RWPE1 (cell line): ENCODE results near the gene NACAD.

ENCODE experiments used
- CTCF ChIA-PET: fragments of 350-600 bp; sonication (Branson Sonifier 250); formaldehyde crosslinking; extraction: SDS; loops from one replicate; lab custom pipeline; 2021; lab: Yijun Ruan, JAX
- POLR2A ChIA-PET: fragments of 400-600 bp; formaldehyde crosslinking; extraction: SDS; loops from one replicate; lab custom pipeline; 2020; ENCODE audit warnings: antibody characterized with exemption; ENCODE audit not compliant: low non-redundant PET; lab: Yijun Ruan, JAX
- DNase-seq: peaks from one replicate; pipeline ENCODE4 v3.0.0; 2012; ENCODE audit warnings: low spot score
- H3K27ac ChIP-seq: fragments of 450-650 bp; 2 replicates; pipeline ENCODE4 v1.5.1; 2017
- TF ChIP-seq, protein P1 (sequence below): fragments of 450-650 bp; conservative IDR thresholded peaks from 2 replicates; pipeline ENCODE4 v1.5.1; 2017; ENCODE audit warnings: low read depth, mild to moderate bottlenecking

NACAD gene

DNA sequence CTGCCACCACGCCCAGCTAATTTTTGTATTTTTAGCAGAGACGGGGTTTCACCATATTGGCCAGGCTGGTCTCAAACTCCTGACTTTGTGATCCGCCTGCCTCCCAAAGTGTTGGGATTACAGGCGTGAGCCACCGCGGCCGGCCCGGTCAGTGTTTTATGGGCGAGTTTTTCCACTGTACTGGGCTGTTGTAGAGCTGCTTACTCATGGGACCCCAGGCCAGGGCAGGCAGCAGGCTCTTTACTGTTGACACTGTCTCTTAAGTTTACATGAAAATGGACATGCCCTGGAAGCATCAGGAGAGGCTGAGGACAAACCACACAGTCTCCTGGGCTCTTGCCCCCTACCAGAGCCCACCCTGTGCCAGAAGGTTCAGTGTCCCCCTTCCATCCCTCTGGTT lies 11.2 kb downstream of the NACAD start:
- H3K27ac ChIP-seq = peak overlapping the region; percentile 27
- CTCF ChIA-PET = no interaction called here
- POLR2A ChIA-PET = no interaction called here
- DNase-seq = no peak
- TF ChIP-seq, protein P1, sequence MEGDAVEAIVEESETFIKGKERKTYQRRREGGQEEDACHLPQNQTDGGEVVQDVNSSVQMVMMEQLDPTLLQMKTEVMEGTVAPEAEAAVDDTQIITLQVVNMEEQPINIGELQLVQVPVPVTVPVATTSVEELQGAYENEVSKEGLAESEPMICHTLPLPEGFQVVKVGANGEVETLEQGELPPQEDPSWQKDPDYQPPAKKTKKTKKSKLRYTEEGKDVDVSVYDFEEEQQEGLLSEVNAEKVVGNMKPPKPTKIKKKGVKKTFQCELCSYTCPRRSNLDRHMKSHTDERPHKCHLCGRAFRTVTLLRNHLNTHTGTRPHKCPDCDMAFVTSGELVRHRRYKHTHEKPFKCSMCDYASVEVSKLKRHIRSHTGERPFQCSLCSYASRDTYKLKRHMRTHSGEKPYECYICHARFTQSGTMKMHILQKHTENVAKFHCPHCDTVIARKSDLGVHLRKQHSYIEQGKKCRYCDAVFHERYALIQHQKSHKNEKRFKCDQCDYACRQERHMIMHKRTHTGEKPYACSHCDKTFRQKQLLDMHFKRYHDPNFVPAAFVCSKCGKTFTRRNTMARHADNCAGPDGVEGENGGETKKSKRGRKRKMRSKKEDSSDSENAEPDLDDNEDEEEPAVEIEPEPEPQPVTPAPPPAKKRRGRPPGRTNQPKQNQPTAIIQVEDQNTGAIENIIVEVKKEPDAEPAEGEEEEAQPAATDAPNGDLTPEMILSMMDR = no peak

DNA sequence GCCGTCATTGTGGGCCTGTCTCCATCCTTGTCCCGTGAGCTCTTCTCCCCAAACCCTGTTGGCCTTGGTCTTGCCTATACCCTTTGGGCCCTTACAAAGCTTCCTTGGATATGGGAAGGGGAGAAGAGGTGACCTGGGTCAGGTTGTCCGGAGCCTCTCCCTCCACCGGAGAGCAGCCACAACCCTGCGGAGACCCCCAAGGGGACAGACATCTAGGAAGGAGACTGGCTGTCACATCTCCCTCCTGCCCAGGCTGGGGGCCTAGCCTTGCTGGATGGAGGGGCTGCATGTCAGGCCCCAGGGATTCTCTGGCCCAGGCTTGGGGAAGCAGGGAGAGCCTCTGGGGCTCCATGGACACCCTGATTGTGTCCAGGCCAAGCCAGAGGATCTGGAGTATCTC lies 11.8 kb downstream of the NACAD start:
- POLR2A ChIA-PET = no interaction called here
- peak overlapping the region; percentile 27 for H3K27ac ChIP-seq
- no peak for DNase-seq
- CTCF ChIA-PET = no interaction called here
- TF ChIP-seq, protein P1 = no peak

DNA sequence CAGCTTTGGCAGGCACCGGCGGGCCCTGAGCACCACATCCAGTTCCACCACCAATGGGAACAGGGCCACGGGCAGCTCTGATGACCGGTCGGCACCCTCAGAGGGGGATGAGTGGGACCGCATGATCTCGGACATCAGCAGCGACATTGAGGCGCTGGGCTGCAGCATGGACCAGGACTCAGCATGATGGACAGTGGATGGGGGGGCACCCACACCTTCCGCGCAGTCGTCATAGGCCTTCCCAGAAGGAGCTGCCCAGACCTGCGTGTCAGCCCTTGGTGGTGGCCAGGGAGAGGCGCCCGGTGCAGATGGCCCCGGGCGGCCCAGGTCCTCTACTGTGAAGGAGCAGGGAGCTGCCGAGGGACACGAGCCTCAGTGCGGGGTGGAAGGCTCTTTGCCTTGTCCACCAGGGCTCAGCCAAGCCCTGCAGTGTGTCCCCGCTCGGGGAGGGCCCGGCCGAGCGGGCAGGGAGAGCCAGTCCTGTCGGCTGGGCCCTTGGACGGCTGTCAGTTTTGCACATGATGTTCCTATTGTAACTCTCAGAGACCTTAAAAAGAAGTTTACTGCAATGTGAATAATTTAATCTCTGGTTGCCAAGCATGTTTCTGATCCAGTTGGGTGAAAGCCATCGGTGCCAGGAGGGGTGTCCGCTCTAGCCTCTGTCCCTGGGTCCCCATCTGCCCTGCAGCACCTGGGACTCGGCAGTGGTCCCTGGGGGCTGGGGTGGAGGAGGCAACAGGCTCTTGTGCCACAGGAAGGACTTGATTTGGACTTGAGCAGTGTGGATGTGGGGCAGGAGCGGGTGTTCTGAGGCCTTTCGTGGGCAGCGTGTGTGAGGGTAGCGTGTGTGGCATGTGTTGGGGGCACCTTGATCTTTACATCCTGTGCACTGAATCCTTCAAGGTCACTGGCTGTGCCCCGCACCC lies 12.6 kb downstream of the NACAD start:
- no peak for DNase-seq
- CTCF ChIA-PET = no interaction called here
- peak overlapping the region; percentile 53 for H3K27ac ChIP-seq
- POLR2A ChIA-PET = no interaction called here
- TF ChIP-seq, protein P1 = no peak

DNA sequence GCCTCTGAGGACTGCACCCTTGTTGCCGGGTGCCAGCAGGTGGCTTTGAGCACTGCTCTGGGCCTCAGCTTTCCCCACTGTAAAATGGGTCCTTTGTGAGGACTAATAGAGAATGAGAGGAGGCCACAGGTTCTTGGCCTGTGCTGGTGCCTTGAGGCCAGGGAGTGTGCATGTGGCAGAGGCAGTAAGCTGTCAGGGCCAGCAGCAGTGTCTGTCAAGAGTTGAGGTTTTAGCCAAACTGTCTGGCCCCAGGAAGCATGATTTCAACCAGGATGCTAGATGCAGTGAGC lies 13.5 kb downstream of the NACAD start:
- TF ChIP-seq, protein P1 = no peak
- ChIA-PET POLR2A (no interaction called here), CTCF (no interaction called here)
- no peak for DNase-seq
- peak overlapping the region; percentile 53 for H3K27ac ChIP-seq

DNA sequence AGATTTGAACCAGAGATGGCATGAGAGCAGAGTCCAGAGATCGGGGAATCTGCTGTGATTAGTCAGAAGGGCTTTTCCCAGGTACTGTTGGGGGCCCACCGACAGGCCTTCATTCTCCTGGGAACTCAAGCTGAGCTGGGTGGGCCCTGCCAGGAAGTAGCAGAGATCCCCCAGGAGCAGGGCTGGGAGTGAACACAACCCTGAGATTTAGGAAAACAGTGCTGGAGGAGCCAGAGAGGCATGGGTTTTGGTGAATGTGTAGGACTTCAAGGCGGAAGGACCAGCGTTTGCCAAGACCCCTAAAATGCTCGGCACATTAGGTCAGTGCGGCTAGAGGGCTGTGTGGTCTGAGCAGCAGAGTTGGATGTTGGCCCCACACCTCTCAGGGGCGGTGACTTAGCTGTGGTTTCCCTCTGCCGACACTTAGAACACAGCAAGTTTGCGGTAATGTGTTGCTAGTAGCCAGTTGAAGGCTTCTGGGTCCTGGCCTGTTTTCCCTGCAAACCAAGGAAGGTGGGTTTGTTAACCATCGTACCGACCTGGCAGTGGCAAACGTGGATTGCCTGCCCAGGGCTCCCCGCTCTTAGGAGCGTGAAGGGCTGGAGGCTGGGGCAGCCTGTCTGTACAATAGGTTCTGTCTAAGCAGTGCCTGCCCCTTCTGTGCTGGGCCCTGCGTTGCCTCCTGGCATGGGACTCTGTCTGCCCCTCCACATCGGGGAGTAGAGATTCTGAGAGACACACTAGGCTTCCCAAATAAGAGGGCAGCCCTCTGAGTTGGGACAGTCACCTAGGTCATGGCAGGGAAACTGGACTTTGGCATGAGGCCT lies 14.0 kb downstream of the NACAD start:
- ChIA-PET CTCF (no interaction called here), POLR2A (no interaction called here)
- TF ChIP-seq, protein P1 = no peak
- DNase-seq = no peak
- peak overlapping the region; percentile 53 for H3K27ac ChIP-seq

DNA sequence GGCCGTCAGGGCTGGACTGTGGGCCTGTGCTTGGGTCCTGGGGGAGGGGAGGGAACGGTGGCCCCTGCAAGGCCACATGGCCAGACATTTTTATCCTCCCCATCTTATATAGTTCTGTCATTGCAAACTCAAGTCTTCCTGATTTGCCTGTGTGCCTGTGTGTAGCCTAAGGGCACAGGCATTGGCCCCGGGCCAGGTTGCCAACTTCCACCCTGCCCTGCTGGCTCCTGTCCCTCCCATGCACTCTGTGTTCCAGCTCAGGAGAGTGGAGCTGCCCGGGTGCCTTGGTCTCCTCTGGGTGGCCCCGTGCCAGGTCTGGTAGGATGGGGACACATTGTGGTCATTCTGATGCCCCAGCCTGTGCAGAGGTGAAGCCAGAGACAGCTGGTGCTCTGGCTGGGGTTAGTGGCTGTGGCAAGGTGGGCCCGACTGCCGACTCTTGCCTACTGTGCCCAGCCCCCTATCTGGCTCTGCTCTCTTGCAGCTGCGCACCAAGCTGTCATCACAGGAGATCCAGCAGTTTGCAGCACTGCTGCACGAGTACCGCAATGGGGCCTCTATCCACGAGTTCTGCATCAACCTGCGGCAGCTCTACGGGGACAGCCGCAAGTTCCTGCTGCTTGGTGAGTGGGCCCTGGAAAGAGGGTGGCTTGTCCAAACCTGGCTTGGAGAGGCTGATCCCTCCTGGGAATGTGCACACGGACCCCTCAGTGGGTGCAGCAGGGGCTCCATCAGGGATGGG lies 14.8 kb downstream of the NACAD start:
- ChIA-PET CTCF (no interaction called here), POLR2A (no interaction called here)

More for the DNA sequence above, 14.8 kb downstream of the NACAD start:
- TF ChIP-seq, protein P1 = no peak
- peak overlapping the region; percentile 53 for H3K27ac ChIP-seq
- peak; percentile 32 for DNase-seq
